GM23338 (cell line): ENCODE measurements around the gene MYH4. TPM values are rescaled to one million over a fixed set of nuclear protein-coding genes. Genes with fewer than 3 reads are reported as not detected.

ENCODE experiments used
- ATAC-seq: fragments of 200-7000 bp; cut with Tn5 transposase; 3 replicates; pipeline ENCODE4 v1.9.1; 2020
- DNase-seq: peaks from one replicate; pipeline ENCODE4 v3.0.0-alpha.2; 2015; ENCODE audit warnings: low spot score
- H2AFZ ChIP-seq: fragments of 200-600 bp; sonication (generic); 2 replicates; pipeline ENCODE4 v1.8.0; 2016; ENCODE audit warnings: antibody characterized with exemption, mild to moderate bottlenecking, moderate library complexity
- H3F3A ChIP-seq: fragments of 200-600 bp; sonication (generic); replicated peaks from 2 replicates; pipeline ENCODE4 v1.8.0; 2017; ENCODE audit warnings: antibody characterized with exemption, mixed run types, low read depth
- H3K27ac ChIP-seq: fragments of 200-600 bp; sonication (generic); 2 replicates; pipeline ENCODE4 v1.6.1; 2016; ENCODE audit warnings: low read depth
- H3K27me3 ChIP-seq: fragments of 200-600 bp; sonication (generic); 2 replicates; pipeline ENCODE4 v1.8.0; 2016; ENCODE audit warnings: mild to moderate bottlenecking, mixed run types, moderate library complexity; ENCODE audit not compliant: insufficient read depth
- H3K36me3 ChIP-seq: fragments of 200-600 bp; sonication (generic); 2 replicates; pipeline ENCODE4 v1.8.0; 2016; ENCODE audit warnings: mild to moderate bottlenecking; ENCODE audit not compliant: insufficient read depth
- H3K4me1 ChIP-seq: fragments of 200-600 bp; sonication (generic); 2 replicates; pipeline ENCODE4 v1.8.0; 2016; ENCODE audit warnings: mild to moderate bottlenecking, moderate library complexity; ENCODE audit not compliant: insufficient read depth
- H3K4me2 ChIP-seq: fragments of 200-600 bp; sonication (generic); 2 replicates; pipeline ENCODE4 v1.7.1; 2017; ENCODE audit warnings: mixed run types
- H3K4me3 ChIP-seq: fragments of 200-600 bp; sonication (generic); 2 replicates; pipeline ENCODE4 v1.6.1; 2016; ENCODE audit warnings: mixed run types
- H3K79me2 ChIP-seq: fragments of 200-600 bp; sonication (generic); replicated peaks from 2 replicates; pipeline ENCODE4 v1.8.0; 2017; ENCODE audit warnings: mild to moderate bottlenecking; ENCODE audit not compliant: insufficient read depth
- H3K9me2 ChIP-seq: fragments of 200-600 bp; sonication (generic); 2 replicates; pipeline ENCODE4 v1.8.0; 2017; ENCODE audit not compliant: insufficient read depth
- H4K20me1 ChIP-seq: fragments of 200-600 bp; sonication (generic); replicated peaks from 2 replicates; pipeline ENCODE4 v1.8.0; 2017; ENCODE audit warnings: mild to moderate bottlenecking; ENCODE audit not compliant: insufficient read depth
- H3K27ac Mint-ChIP-seq: 2 replicates; pipeline ENCODE4 v1.8.0; 2020; ENCODE audit warnings: inconsistent platforms, mild to moderate bottlenecking, moderate library complexity, mixed read lengths
- H3K27me3 Mint-ChIP-seq: 3 replicates; pipeline ENCODE4 v1.8.0; 2022; ENCODE audit warnings: low read depth, mild to moderate bottlenecking, moderate library complexity, mixed read lengths, inconsistent platforms; ENCODE audit not compliant: insufficient read depth, poor library complexity
- H3K36me3 Mint-ChIP-seq: 3 replicates; pipeline ENCODE4 v1.8.0; 2021; ENCODE audit warnings: low read depth, mild to moderate bottlenecking, inconsistent platforms, moderate library complexity, mixed read lengths
- H3K4me1 Mint-ChIP-seq: 3 replicates; pipeline ENCODE4 v1.8.0; 2020; ENCODE audit warnings: mild to moderate bottlenecking, inconsistent platforms, mixed read lengths
- H3K4me3 Mint-ChIP-seq: 3 replicates; pipeline ENCODE4 v1.8.0; 2021; ENCODE audit warnings: moderate library complexity, mild to moderate bottlenecking, inconsistent platforms, mixed read lengths
- H3K9me3 Mint-ChIP-seq: 3 replicates; pipeline ENCODE4 v1.8.0; 2020; ENCODE audit warnings: moderate library complexity, mild to moderate bottlenecking, inconsistent platforms, mixed read lengths
- CREB1 ChIP-seq: fragments of 250-450 bp; sonication (Bioruptor Pico); IDR thresholded peaks from 2 replicates; pipeline ENCODE4 v1.5.0; 2020; ENCODE audit warnings: low read depth, mild to moderate bottlenecking, moderate library complexity
- CTCF ChIP-seq, 2 experiments: fragments of 200-600 bp in 1 of 2; sonication (generic) in 1 of 2; conservative IDR thresholded peaks; 2 replicates each; pipeline versions ENCODE4 v1.5.1 to v1.6.1; 2016 to 2017; ENCODE audit warnings: antibody characterized with exemption in 2 of 2, low read depth in 2 of 2, mild to moderate bottlenecking in 2 of 2, moderate library complexity in 1 of 2
- ETS1 ChIP-seq: IDR thresholded peaks from 2 replicates; pipeline ENCODE4 v1.6.1; 2016; ENCODE audit warnings: antibody characterized with exemption
- EZH2 ChIP-seq: fragments of 200-600 bp; sonication (generic); IDR thresholded peaks from one replicate; pipeline ENCODE4 v1.8.0; 2017; ENCODE audit warnings: antibody characterized with exemption, mild to moderate bottlenecking, low read depth; ENCODE audit not compliant: unreplicated experiment
- EZH2phosphoT487 ChIP-seq: fragments of 200-600 bp; sonication (generic); IDR thresholded peaks from one replicate; pipeline ENCODE4 v1.8.1; 2018; ENCODE audit warnings: antibody characterized with exemption; ENCODE audit not compliant: unreplicated experiment
- JUNB ChIP-seq: IDR thresholded peaks from one replicate; pipeline ENCODE4 v1.6.1; 2016; ENCODE audit warnings: antibody characterized with exemption; ENCODE audit not compliant: unreplicated experiment
- NANOG ChIP-seq: IDR thresholded peaks from 2 replicates; pipeline ENCODE4 v1.6.1; 2016; ENCODE audit warnings: antibody characterized with exemption, borderline replicate concordance
- POLR2AphosphoS5 ChIP-seq: IDR thresholded peaks from 2 replicates; pipeline ENCODE4 v1.6.1; 2016; ENCODE audit warnings: antibody characterized with exemption, low read depth
- REST ChIP-seq: IDR thresholded peaks from one replicate; pipeline ENCODE4 v1.6.1; 2018; ENCODE audit warnings: antibody characterized with exemption; ENCODE audit not compliant: unreplicated experiment
- STAT1 ChIP-seq: IDR thresholded peaks from one replicate; pipeline ENCODE4 v1.6.1; 2016; ENCODE audit warnings: antibody characterized with exemption; ENCODE audit not compliant: unreplicated experiment
- ZNF114 ChIP-seq: fragments of 250-450 bp; sonication (Bioruptor Pico); IDR thresholded peaks from 2 replicates; pipeline ENCODE4 v1.5.0; 2020; ENCODE audit warnings: mild to moderate bottlenecking, moderate library complexity
- ZNF331 ChIP-seq: fragments of 250-450 bp; sonication (Bioruptor Pico); IDR thresholded peaks from 2 replicates; pipeline ENCODE4 v1.5.0; 2020; ENCODE audit warnings: low read depth, mild to moderate bottlenecking, moderate library complexity
- ZNF462 ChIP-seq: fragments of 250-450 bp; sonication (Bioruptor Pico); IDR thresholded peaks from 2 replicates; pipeline ENCODE4 v1.5.0; 2020; ENCODE audit warnings: mild to moderate bottlenecking, moderate library complexity
- polyA plus RNA-seq: library from polyadenylated mRNA; unstranded; fragments of >200 nt; fragmentation: Nextera tagmentation; extraction: Ambion mirVana; gene quantifications from 2 replicates; pipeline ENCODE4 v1.2.1, GENCODE V29; 2016
- total RNA-seq: library from RNA; depleted of rRNA; stranded (reverse); fragments of >200 nt; shearing (Covaris generic); gene quantifications from 2 replicates; pipeline ENCODE4 v1.2.3, GENCODE V29; 2014

The MYH4 gene
- total and polyA plus RNA-seq, 2 experiments from 2014 or later, result not detected

- TF ChIP-seq REST, result no peak
These were observed 40.6 kb downstream of the MYH4 start (continued) for GRCh38 chr17:10428781-10429180.

- no peaks in the 10 kb centered on the region for H4K20me1 ChIP-seq
- Mint-ChIP-seq H3K4me3 (no peak within 1 kb of the TSS), H3K9me3 (no peaks in the 10 kb centered on the region), H3K27ac (no peak within 1 kb of the TSS), H3K27me3 (no peaks in the 10 kb centered on the region), H3K4me1 (peaks cover 23% of the 10 kb centered on the region), H3K36me3 (no peaks in the 10 kb centered on the region)
- H2AFZ ChIP-seq, result no peak within 1 kb of the TSS
- DNase-seq (no peak), ATAC-seq (no peak)
- no peaks in the 10 kb centered on the region for H3F3A ChIP-seq
- peaks cover 24% of the 10 kb centered on the region for H3K4me1 ChIP-seq
- no peaks in the 10 kb centered on the region for H3K79me2 ChIP-seq
- H3K4me2 ChIP-seq, result no peak within 1 kb of the TSS
- no peaks in the 10 kb centered on the region for H3K9me2 ChIP-seq
- no peak within 1 kb of the TSS for H3K4me3 ChIP-seq
- H3K27ac ChIP-seq, result no peak within 1 kb of the TSS
- no peaks in the 10 kb centered on the region for H3K27me3 ChIP-seq
- no peaks in the 10 kb centered on the region for H3K36me3 ChIP-seq
- TF ChIP-seq CREB1 (CRISPR knock-in tag) (no peak), ZNF462 (CRISPR knock-in tag) (no peak), JUNB (no peak), ETS1 (no peak), ZNF331 (CRISPR knock-in tag) (no peak), NANOG (no peak), CTCF (conservative IDR thresholded peaks at IDR 0.05; ENCODE audit: low read depth in 2 of 2) (no peak), STAT1 (no peak), EZH2phosphoT487 (no peak), POLR2AphosphoS5 (no peak), ZNF114 (CRISPR knock-in tag) (no peak), EZH2 (no peak)
These were observed 47.3 kb downstream of the MYH4 start, which contains the start of gene MYH8 for GRCh38 chr17:10421900-10422542. Gene MYH8, minus strand, starts transcription at chr17:10421950. Its CDS starts 1,723 bp downstream, at chr17:10420227.
